A549 (cell line): ENCODE data around the gene NXPH4.

Source experiments
- CBX8 ChIP-seq: fragments of 200-600 bp; sonication (generic); IDR thresholded peaks from 2 replicates; pipeline ENCODE4 v1.6.1; 2016
- CHD2 ChIP-seq: fragments of 150-350 bp; IDR thresholded peaks from 2 replicates; pipeline ENCODE4 v1.6.1; 2014; ENCODE audit warnings: low read length; ENCODE audit not compliant: partially characterized antibody
- FOSB ChIP-seq: fragments of 250-450 bp; sonication (Bioruptor Pico); IDR thresholded peaks from 2 replicates; pipeline ENCODE4 v1.5.0; 2020; ENCODE audit warnings: mild to moderate bottlenecking, moderate library complexity
- GATA3 ChIP-seq: IDR thresholded peaks from 2 replicates; pipeline ENCODE4 v1.6.1; 2012; ENCODE audit warnings: borderline replicate concordance
- MAFK ChIP-seq: fragments of 450-650 bp; IDR thresholded peaks from 2 replicates; pipeline ENCODE4 v1.6.1; 2014; ENCODE audit not compliant: partially characterized antibody
- MYC ChIP-seq: IDR thresholded peaks from 2 replicates; pipeline ENCODE4 v1.6.1; 2012; ENCODE audit warnings: mild to moderate bottlenecking, inconsistent platforms, low read length, improper control_type of control experiment, borderline replicate concordance
- RAD21 ChIP-seq, 2 experiments: fragments of >200 bp in 1 of 2; sonication (Bioruptor Twin) in 1 of 2; formaldehyde crosslinking in 1 of 2; IDR thresholded peaks in 1 of 2; conservative IDR thresholded peaks in 1 of 2; 2 replicates in 1 of 2; 3 replicates in 1 of 2; pipeline ENCODE4 v1.6.1; 2012 to 2018; ENCODE audit warnings: inconsistent platforms in 1 of 2
- ZC3H11A ChIP-seq: fragments of 450-650 bp; IDR thresholded peaks from 2 replicates; pipeline ENCODE4 v1.6.1; 2014; ENCODE audit warnings: antibody characterized with exemption, mild to moderate bottlenecking
- ZNF302 ChIP-seq: fragments of 250-450 bp; sonication (Bioruptor Pico); IDR thresholded peaks from 2 replicates; pipeline ENCODE4 v1.9.0; 2021; ENCODE audit warnings: inconsistent platforms, mild to moderate bottlenecking, moderate library complexity
- TF ChIP-seq, protein P1 (sequence below): fragments of 450-650 bp; IDR thresholded peaks from 2 replicates; pipeline ENCODE4 v1.6.1; 2014; ENCODE audit warnings: antibody characterized with exemption

GRCh38 chr12:57183939-57184725, 32.5 kb upstream of the NXPH4 start:
- no peak for TF ChIP-seq MAFK
- TF ChIP-seq, protein P1, sequence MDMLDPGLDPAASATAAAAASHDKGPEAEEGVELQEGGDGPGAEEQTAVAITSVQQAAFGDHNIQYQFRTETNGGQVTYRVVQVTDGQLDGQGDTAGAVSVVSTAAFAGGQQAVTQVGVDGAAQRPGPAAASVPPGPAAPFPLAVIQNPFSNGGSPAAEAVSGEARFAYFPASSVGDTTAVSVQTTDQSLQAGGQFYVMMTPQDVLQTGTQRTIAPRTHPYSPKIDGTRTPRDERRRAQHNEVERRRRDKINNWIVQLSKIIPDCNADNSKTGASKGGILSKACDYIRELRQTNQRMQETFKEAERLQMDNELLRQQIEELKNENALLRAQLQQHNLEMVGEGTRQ: no peak
- no peak for TF ChIP-seq GATA3
- TF ChIP-seq FOSB (CRISPR knock-in tag): no peak
- no peak for TF ChIP-seq ZNF302 (CRISPR knock-in tag)
- TF ChIP-seq ZC3H11A: no peak
- TF ChIP-seq CBX8: no peak
- no peak for TF ChIP-seq CHD2
- TF ChIP-seq MYC: no peak
- no peak for TF ChIP-seq RAD21 (conservative IDR thresholded peaks at IDR 0.05 in 1 of 2, IDR thresholded peaks at IDR 0.05 in 1 of 2)
